GM21529 (cell line): ENCODE measurements around the gene FCER1G.

Experiments used
- ATAC-seq: cut with Tn5 transposase; IDR thresholded peaks from one replicate; pipeline ENCODE4 v1.9.1; 2021; ENCODE audit not compliant: unreplicated experiment

Gene FCER1G

DNA sequence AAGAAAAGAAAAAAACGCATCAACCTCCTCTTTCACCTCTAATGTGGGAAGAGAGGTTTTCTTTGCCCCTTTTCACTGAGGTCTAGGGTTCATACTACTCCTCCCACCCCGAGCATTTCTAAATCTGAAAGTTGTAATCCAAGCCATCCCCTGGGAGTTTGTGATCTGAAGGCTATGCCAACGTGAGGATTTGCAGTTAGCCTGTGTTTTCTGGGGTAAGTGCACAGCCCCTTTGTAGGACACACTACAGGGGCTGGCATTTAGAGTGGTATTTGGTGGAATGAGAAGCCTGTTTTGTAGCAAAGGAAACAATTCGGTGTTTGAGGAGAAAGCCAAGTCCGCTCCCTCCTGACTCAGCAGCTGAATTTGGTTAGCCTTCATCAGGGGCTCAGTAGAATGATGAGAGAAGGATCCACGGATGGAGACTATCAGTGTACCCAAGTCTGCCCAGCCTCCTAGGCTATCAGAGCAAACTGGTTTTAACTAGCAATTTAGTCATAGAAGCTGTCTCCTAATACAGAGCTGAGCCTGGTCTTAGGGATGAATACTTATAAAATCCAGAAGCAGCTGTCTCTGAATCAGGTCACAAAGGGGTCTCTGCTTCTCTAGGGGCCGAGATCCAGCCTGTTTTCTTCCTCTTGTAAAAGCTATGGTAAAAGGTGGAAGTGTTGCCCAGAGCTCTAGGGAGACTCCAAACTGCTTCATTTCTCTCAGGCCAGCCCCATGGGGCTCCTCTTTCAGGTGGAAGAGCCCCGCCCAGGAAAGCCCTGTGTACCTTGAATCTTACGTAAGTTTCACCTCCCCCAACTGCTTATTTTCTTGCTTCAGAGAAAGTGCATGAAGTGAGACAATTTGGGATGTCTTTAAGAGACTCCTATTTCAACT is 45.5 kb downstream of the FCER1G start:
- ATAC-seq, result no peak

- no peak for ATAC-seq
Observed at GRCh38 chr1:161261261-161262235, 46.5 kb downstream of the FCER1G start.

DNA sequence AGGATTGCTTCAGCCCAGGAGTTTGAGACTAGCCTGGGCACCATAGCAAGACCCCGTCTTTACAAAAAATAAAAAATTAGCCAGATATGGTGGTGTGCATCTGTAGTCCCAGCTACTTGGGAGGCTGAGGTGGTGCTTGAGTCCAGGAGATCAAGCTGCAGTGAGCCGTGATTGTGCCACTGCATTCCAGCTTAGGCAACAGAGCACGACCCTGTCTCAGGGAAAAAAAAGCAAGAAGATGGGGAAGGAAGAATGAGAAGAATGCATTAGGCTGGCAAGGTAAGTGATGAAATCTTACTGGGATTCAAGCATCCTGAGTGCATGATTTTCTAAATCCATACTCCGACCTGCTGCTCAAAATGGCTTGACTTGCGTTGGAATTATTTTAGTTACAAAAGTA is 50.2 kb downstream of the FCER1G start:
- ATAC-seq, result no peak

- no peak for ATAC-seq
Observed at GRCh38 chr1:161266202-161266601, 51.1 kb downstream of the FCER1G start.

DNA sequence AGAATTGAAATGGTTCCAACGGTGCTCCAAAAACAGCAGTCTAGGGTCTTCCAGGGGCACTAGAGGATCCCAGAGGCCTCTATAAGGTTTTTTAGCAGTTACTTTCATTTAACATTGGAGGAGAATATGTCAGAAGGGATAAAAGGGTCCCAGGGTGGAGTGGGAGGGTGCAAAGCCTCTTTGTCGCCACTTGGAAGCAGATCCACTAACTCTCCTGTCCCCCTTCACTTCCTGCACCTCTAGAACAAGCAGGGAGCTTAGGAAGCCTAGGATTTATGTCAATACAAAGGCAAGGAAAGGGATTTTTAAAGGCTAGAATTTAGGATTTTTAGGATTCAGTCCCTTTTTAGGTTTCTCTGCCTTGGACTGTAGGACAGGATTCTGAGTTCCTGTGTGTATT is 51.7 kb downstream of the FCER1G start:
- ATAC-seq, result no peak

DNA sequence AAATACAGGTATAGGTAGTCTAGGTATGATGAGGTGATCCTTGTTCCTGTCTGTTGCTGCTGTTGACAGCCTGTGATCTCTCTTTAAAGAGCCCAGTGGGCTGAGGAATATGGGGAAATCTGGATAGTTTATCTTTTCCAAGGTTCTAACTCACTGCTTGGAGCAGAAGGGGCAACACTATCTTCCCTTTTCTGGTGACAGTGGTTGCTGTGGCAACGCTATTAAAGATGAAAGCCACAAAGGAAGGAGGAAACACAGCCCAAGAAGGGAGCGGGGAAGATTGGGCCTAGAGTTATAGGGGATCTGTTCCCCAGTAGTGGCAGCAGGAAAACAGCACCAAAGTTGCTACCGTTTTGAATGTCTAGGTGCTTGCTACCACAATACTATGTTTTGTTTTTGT is 52.2 kb downstream of the FCER1G start:
- no peak for ATAC-seq
